Measurements from ENCODE around the gene TAT.

GRCh38 chr16:71536752-71537499 lies 40.0 kb downstream of the TAT start:
- TF ChIP-seq GATA3 (IDR thresholded peaks at IDR 0.05; ENCODE audit: low read depth, low read length) (no peak), GATA2 (IDR thresholded peaks at IDR 0.05; ENCODE audit: low read depth, low read length) (no peak)

Data from SH-SY5Y (cell line).